Fibroblast of villous mesenchyme (primary cell): ENCODE measurements around the gene IPO5. TPM values are rescaled to one million over a fixed set of nuclear protein-coding genes. Genes with fewer than 3 reads are reported as not detected.
A peak's percentile ranks its signal among the peaks of the same experiment; 100 is the strongest.
"Not testable (repeated sequence)": the region's sequence is repeated elsewhere in the genome, so short reads cannot be mapped to it uniquely, and the experiment has no call there.

ENCODE experiments used
- DNase-seq: peaks from one replicate; pipeline ENCODE4 v3.0.0-alpha.2; 2010; ENCODE audit warnings: low read depth
- H3K4me3 ChIP-seq: 2 replicates; pipeline ENCODE4 v1.5.1; 2011; ENCODE audit warnings: low read depth, mild to moderate bottlenecking, low read length
- CTCF ChIP-seq: IDR thresholded peaks from 2 replicates; pipeline ENCODE4 v1.5.1; 2012; ENCODE audit warnings: low read depth, mild to moderate bottlenecking, low read length; ENCODE audit not compliant: insufficient read depth
- total RNA-seq: library from RNA; depleted of rRNA; stranded (reverse); fragments of >200 nt; gene quantifications from 2 replicates; pipeline ENCODE4 v1.2.3, GENCODE V29; 2012

The IPO5 gene
- total RNA-seq, 1 donor, result 282 TPM

GRCh38 chr13:98022210-98022609 is 68.7 kb downstream of the IPO5 start:
- TF ChIP-seq CTCF, result no peak
- DNase-seq, result peak; percentile 43
- no peak overlapping the region for H3K4me3 ChIP-seq

DNA sequence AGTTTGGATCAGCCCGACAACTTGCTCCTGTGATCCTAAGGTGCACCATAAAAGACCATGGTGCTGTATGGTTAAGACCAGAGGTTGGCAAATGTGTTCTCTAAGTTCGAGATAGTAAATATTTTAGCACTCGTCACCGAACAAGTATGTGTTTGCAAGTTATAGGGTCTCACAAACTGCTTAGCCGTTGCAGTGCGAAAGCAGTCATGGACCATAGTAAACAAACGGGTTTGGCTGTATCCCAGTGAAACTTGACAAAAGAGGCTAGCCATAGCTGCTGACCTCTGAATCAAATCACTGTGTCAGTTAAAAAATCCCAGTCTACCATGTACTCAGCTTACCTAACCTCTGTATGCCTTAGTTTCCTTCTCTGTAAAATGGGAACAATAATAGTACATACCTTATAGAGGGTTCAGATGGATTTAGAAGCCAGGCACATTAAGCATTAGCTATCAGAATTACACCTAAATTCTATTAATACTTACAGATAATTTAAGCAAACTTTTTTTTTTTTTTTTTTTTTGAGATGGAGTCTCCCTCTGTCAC is 72.1 kb downstream of the IPO5 start:
- no peak overlapping the region for H3K4me3 ChIP-seq

DNA sequence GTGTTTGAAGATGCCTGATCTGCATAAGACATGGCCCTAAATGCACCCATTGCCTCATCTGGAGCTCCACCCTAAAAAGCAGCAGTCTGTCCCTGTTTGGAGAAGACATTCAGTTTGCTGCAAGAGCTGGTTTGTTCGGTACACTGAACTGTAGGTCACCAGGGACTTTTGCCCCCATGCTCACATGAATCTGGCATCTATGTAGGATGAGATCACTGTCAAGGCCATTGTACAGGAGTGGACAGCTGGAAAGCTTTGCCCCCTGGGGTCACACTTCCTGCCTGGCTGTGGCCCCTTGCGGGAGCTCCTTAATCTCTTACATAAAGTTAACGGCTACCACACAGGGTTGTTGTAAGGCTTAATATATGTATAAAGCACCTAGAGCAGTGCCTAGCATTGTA is 73.0 kb downstream of the IPO5 start:
- H3K4me3 ChIP-seq, result no peak overlapping the region
- DNase-seq, result peak; percentile 65

More for the DNA sequence above, 72.1 kb downstream of the IPO5 start:
- peak; percentile 63 for DNase-seq
- TF ChIP-seq CTCF, result no peak

DNA sequence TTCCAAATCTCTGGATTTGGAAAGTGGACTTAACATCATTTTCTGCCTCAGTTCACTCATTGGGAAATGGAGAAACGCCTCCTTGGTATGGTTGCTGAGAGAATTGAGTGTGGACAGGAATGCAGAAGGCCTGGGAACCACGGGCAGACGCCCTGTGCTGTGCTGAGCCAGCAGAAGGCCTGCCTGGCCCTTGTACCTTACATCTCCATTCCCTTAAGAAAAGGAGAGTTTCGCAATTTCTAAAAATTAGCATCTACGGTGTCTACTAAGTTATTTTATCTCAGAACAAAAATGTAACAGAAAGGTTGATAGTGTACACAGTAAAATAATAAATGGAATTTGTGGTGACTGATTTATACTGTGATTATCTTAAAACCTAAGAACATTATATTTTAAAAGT is 78.7 kb downstream of the IPO5 start:
- DNase-seq, result peak; percentile 17
- no peak overlapping the region for H3K4me3 ChIP-seq
- no peak for TF ChIP-seq CTCF

More for the DNA sequence above, 73.0 kb downstream of the IPO5 start:
- no peak for TF ChIP-seq CTCF

- no peak overlapping the region for H3K4me3 ChIP-seq
- DNase-seq, result peak; percentile 71
- TF ChIP-seq CTCF, result peak; percentile 55
These were observed 80.1 kb downstream of the IPO5 start for GRCh38 chr13:98033277-98034247.

GRCh38 chr13:98035373-98035772 is 81.9 kb downstream of the IPO5 start:
- no peak overlapping the region for H3K4me3 ChIP-seq
- no peak for TF ChIP-seq CTCF
- DNase-seq, result no peak

DNA sequence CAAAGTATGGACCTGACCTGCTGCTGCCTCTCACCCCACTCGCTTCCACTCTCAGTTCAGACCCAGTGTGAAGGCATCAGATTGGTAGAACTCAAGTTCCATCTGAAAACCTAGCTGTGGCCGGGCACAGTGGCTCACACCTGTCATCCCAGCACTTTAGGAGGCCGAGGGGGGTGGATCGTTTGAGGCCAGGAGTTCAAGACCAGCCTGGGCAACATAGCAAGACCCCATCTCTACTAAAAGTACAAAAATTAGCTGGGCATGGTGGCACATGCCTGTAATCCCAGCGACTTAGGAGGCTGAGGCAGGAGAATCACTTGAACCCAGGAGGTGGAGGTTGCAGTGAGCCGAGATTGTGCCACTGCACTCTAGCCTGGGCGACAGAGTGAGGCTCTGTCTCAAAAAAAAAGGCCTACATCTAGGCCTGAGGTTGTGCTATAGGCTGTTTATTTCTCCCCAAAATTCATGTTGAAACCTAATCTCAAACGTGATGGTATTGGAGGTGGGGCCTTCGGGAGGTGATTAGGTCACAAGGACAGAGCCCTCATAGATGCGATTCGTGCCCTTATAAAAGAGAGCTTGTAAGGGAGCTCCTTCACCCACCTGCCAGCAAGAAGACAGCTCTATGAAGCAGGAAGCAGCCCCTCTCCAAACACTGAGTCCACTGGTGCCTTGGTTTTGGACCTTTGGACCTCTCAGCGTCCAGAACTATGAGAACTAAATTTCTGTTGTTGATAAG is 83.3 kb downstream of the IPO5 start:
- H3K4me3 ChIP-seq, DNase-seq: not testable (repeated sequence)
